IPS-18c (cell line): ENCODE measurements around the gene ATP5ME.
"Not testable (repeated sequence)": the region's sequence is repeated elsewhere in the genome, so short reads cannot be mapped to it uniquely, and the experiment has no call there.

ENCODE experiments used
- H3K4me3 ChIP-seq: 2 replicates; pipeline ENCODE4 v1.7.0; 2013; ENCODE audit warnings: low read depth, mild to moderate bottlenecking, low read length, moderate library complexity; ENCODE audit not compliant: insufficient read depth
- H3K9me3 ChIP-seq: one replicate; pipeline ENCODE4 v1.6.1; 2013; ENCODE audit warnings: mild to moderate bottlenecking, low read length, moderate library complexity; ENCODE audit not compliant: control insufficient read depth, insufficient read depth

ATP5ME gene

GRCh38 chr4:653831-654502 is 20.1 kb downstream of the ATP5ME start:
- no peaks in the 10 kb centered on the region for H3K9me3 ChIP-seq
- H3K4me3 ChIP-seq = no peak overlapping the region

DNA sequence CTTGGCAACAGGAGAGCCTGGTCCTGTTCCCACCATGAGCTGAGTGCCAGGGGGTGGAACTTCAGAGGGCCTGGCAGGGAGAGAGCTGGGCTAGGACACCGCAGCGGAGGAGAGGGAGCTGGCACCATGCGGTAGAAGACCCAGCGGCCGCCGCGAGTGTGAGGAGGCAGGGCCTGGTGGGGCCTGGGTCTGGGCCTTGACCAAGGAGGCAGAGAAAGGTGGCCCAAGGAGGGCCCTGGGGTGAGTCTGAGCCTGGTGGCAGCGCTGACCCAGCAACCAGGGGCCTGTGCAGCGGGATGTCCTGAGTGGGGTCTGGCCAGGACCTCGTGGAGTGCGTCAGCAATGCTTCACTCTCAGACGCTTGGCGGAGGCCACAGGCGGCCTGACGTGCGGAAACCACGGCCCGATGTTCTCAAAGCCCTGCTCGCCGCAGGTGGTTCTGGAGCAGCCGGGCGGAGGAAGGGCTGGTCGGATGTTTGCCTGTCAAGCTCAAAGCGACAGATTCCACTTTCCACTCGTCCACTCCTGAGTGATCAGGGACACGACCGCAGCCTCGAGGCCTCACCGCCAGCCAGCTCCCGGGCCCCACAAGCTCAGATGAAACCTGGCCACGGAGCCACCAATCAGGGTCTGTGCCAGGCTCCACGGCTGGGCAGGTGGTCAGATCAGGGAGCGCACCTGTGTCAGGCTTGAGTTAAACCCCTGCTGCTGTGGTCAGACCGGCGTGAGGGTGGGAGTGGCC is 20.8 kb downstream of the ATP5ME start:
- Histone ChIP-seq H3K4me3 (no peak overlapping the region), H3K9me3 (no peaks in the 10 kb centered on the region)

DNA sequence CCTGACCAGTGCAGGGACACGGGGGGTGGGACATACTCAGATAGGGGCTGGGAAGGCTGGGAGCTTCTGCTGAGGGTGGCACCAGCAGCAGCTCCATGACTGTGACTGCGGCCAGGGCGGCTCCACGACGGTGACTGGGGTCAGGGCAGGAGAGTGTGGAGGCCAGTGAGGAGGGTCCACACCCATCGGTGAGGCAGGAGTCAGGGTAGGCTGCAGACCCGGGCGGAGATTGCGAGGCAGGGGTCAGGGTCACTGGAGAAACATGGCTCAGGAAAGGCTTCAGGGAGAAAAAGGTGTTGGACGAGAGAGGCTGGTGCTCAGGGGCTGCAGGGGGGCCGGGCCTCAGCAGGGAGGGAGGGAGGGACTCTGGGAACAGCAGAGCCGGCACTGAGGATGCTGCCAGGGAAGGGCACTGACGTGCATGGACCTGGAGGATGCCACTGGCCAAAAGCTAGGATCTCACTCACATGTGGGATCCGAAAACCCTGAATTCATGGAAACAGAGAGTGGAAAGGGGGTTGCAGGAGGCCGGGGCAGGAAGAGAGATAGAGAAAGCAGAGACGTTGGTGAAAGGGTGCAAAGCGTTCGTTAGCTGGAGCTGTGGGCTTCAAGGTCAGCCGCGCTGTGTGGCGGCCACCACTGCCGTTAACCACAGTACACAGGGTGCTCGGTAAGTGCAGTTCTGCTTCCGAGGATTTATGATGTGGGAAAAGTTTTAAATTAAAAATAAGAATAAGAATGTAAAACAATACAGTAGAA is 22.0 kb downstream of the ATP5ME start:
- Histone ChIP-seq H3K9me3 (no peaks in the 10 kb centered on the region), H3K4me3 (no peak overlapping the region)

DNA sequence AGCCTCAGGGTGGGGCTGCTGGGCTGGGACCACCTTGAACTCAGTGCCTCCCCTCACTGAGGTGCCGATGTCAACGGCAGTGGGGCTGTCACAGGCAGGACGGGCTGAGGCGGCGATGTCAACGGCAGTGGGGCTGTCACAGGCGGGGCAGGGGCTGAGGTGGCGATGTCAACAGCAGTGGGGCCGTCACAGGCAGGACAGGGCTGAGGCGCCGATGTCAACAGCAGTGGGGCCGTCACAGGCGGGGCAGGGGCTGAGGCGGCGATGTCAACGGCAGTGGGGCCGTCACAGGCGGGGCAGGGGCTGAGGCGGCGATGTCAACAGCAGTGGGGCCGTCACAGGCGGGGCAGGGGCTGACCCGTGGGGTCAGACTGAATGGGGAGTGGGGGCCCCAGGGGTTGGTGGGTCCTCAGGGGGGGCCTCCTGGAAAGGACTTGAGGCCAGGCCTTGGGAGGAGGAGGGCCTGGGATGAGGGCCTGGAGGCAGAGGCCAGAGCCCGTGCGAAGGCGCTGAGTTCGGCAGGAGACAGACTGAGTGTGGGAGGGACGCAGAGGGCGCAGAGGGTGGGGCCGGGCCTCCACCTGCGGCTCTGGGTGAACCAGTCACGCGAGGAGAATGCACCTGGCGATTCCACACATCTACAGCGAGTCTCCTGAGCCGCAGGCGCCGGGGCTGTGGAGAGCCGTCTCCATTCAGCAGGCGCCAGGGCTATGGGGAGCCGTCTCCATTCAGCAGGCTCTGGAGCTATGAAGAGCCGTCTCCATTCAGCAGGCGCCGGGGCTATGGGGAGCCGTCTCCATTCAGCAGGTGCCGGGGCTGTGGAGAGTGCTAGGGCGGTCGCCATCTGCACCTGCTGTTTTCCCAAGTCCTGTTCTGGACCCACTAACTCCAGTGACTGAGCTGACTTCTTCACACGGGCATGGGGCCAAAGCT is 22.9 kb downstream of the ATP5ME start:
- no peaks in the 10 kb centered on the region for H3K9me3 ChIP-seq
- H3K4me3 ChIP-seq = no peak overlapping the region

DNA sequence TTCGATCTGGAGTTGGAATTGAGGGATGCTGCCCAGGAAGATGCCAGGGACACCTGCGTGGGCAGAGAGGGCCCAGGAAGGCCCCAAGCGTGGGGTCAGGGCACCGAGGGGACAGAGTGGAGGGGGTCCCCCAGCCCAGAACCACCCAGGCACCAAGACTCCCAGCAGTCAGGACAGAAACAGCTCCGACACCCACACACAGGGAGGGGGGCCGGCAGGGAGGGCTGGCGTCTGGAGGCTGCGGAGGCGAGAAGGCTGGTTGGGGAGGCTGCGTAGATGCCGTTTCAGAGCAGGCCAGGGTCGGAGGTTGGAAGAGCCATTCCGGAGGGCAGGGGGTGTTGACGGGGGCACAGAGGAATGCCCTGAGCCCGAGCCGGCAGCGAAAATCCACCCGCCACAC is 23.6 kb downstream of the ATP5ME start:
- H3K9me3 ChIP-seq = no peaks in the 10 kb centered on the region
- H3K4me3 ChIP-seq = no peak overlapping the region

- no peak overlapping the region for H3K4me3 ChIP-seq
- H3K9me3 ChIP-seq = no peaks in the 10 kb centered on the region
Measured at GRCh38 chr4:649751-650310, 24.2 kb downstream of the ATP5ME start.

GRCh38 chr4:649293-649625 is 24.8 kb downstream of the ATP5ME start:
- Histone ChIP-seq H3K9me3 (no peaks in the 10 kb centered on the region), H3K4me3 (no peak overlapping the region)

- Histone ChIP-seq H3K9me3 (no peaks in the 10 kb centered on the region), H3K4me3 (no peak overlapping the region)
Measured at GRCh38 chr4:648579-649292, 25.3 kb downstream of the ATP5ME start.

DNA sequence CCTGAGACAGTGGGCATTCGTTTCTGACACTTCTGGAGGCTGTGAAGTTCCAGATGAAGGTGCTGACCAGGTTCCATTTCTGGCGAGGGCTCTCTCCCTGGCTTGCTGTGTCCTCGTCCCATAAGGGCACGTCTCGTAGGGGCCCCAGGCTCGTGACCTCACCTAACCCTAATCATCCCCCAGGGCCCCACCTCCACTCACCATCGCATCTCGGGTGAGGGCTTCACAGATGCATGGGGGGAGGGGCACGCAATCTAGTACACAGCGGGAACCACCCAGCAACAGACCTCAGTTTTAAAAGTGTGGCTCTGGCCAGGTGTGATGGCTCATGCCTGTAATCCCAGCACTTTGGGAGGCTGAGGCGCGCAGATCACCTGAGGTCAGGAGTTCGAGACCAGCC is 26.6 kb downstream of the ATP5ME start:
- Histone ChIP-seq H3K9me3 (no peaks in the 10 kb centered on the region), H3K4me3 (no peak overlapping the region)

DNA sequence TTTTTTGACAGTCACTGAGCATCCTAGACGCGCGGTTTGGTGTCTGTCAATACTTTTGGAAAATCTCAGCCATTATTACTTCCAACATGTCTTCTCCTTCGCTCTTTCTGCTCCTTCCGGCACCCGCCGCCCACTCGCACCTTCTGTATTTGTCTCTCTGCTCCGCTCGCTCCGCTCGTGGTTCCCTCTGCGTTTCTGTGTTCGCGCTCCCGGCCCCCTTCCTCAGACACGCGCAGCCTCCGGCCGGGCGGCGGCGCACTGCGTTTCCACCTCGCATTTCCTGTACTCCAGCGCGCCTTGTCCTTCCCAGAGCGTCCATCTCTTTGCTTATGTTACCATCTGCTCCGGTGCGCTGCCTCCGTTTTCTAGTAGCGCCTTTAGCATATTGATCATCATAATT is 27.6 kb downstream of the ATP5ME start:
- no peak overlapping the region for H3K4me3 ChIP-seq

GRCh38 chr4:642366-642765 is 31.7 kb downstream of the ATP5ME start:
- not testable (repeated sequence) for H3K4me3 ChIP-seq, H3K9me3 ChIP-seq

More for the DNA sequence above, 27.6 kb downstream of the ATP5ME start:
- no peaks in the 10 kb centered on the region for H3K9me3 ChIP-seq

DNA sequence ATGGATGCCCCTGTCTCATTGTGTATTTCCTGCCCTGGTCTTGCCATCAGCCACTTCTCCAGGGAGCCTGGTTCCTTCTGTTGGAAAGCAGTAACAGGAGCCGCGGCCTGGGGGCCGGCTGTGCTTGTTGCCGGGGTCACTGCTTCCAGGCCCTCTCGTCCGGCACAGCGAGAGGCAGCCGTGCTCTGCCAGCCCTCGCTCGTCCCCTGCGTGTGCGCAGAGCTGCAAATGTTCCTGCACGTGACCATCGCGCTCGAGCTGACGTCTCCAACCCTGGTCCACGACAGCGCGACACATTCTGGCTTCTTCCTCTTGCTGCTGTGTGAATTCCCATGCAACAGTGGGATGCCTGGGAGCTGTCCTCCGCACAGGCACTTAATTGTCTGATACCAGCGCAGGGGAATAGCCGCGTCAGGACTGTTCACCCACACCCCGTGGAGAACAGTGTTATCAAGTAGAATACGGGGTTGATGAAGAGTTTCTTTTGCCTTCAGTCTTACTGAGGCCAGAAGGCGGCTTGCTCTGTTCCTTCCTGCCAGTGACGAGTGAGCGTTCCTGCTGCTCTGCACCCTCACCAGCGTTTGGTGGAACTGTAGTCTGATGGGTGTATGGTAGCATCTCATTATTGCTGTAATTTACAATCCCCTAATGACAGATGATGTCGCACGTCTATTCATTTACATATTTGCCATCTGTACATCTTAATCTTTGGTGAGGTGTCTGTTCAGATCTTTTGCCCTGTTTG is 36.4 kb downstream of the ATP5ME start:
- no peak overlapping the region for H3K4me3 ChIP-seq
- no peaks in the 10 kb centered on the region for H3K9me3 ChIP-seq

DNA sequence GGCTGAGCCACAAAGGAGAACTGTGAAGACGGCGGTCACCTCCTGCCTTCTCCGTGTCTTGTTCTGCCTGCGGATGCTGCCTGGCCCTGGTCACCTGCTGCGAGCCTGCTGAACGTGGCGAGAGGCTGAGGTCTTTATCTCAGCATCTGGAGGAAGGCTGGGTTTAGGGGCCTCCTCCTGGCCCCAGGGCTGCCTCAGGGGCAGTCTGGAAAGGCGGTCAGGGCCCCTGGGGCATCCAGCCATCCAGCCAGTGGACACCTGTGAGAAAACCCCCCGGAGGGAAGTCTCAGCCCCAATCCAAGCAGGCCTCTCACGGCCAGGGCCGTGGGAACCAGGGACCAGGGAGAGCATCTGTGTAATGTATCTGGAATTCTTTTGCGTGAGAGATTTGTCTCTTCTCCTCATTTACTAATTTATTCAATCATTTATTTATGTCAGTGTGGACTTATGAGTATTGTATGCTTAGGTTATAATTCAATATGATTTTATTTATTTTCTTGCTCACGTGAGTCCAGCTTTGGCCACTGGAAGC is 37.4 kb downstream of the ATP5ME start:
- Histone ChIP-seq H3K9me3 (no peaks in the 10 kb centered on the region), H3K4me3 (no peak overlapping the region)

- no peaks in the 10 kb centered on the region for H3K9me3 ChIP-seq
- H3K4me3 ChIP-seq = no peak overlapping the region
Measured at GRCh38 chr4:635851-636627, 38.0 kb downstream of the ATP5ME start.
